ENCODE data around the gene PDCD5.

DNA sequence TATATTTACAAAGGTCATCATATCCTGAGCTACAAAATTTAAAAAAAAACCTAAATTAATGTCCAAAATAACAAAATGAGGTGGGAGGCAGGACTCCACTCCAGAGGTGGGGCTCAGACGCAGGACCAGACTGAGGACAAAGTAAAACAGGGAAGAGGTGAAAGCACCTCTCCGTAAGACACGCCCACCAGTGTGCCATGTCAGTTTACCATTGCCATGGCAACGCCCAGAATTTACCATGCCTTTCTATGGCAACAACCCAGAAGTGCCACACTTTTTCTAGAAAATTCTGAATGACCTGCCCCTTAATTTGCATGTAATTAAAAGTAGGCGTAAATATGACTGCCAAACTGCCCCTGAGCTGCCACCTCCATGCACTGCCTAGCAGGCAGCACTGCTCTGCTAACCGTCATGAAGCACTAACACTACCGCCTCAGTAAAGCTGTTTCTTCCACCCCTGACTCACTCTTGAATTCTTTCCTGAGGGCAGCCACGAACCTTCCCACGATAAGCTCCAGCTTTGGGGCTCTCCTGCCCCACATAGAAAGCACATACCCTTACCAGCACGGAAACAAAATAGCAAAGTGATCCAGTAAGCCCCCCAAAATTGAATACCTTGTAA lies 22.3 kb upstream of the PDCD5 start:
- no peak for TF ChIP-seq MAFK (IDR thresholded peaks at IDR 0.05; ENCODE audit: partially characterized antibody)
- TF ChIP-seq, protein P1, sequence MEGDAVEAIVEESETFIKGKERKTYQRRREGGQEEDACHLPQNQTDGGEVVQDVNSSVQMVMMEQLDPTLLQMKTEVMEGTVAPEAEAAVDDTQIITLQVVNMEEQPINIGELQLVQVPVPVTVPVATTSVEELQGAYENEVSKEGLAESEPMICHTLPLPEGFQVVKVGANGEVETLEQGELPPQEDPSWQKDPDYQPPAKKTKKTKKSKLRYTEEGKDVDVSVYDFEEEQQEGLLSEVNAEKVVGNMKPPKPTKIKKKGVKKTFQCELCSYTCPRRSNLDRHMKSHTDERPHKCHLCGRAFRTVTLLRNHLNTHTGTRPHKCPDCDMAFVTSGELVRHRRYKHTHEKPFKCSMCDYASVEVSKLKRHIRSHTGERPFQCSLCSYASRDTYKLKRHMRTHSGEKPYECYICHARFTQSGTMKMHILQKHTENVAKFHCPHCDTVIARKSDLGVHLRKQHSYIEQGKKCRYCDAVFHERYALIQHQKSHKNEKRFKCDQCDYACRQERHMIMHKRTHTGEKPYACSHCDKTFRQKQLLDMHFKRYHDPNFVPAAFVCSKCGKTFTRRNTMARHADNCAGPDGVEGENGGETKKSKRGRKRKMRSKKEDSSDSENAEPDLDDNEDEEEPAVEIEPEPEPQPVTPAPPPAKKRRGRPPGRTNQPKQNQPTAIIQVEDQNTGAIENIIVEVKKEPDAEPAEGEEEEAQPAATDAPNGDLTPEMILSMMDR (IDR thresholded peaks at IDR 0.05), result no peak
- TF ChIP-seq, protein P2, sequence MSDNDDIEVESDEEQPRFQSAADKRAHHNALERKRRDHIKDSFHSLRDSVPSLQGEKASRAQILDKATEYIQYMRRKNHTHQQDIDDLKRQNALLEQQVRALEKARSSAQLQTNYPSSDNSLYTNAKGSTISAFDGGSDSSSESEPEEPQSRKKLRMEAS (IDR thresholded peaks at IDR 0.05), result no peak
- TF ChIP-seq KDM1A (IDR thresholded peaks at IDR 0.05; ENCODE audit: low read depth), result no peak
- no peak for TF ChIP-seq SMC3 (IDR thresholded peaks at IDR 0.05)
- TF ChIP-seq POLR2A (IDR thresholded peaks at IDR 0.05; ENCODE audit: low read length), result no peak
- no peak for TF ChIP-seq FOSB (CRISPR knock-in tag; IDR thresholded peaks at IDR 0.05)
- TF ChIP-seq, protein P3, sequence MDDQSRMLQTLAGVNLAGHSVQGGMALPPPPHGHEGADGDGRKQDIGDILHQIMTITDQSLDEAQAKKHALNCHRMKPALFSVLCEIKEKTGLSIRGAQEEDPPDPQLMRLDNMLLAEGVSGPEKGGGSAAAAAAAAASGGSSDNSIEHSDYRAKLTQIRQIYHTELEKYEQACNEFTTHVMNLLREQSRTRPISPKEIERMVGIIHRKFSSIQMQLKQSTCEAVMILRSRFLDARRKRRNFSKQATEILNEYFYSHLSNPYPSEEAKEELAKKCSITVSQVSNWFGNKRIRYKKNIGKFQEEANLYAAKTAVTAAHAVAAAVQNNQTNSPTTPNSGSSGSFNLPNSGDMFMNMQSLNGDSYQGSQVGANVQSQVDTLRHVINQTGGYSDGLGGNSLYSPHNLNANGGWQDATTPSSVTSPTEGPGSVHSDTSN (IDR thresholded peaks at IDR 0.05), result no peak
- no peak for TF ChIP-seq NR3C1 (IDR thresholded peaks at IDR 0.05)
- no peak for TF ChIP-seq MAZ (IDR thresholded peaks at IDR 0.05; ENCODE audit: borderline replicate concordance, low read depth, low read length)
- no peak for TF ChIP-seq JUNB (IDR thresholded peaks at IDR 0.05)
- no peak for TF ChIP-seq HOXB13 (CRISPR knock-in tag; IDR thresholded peaks at IDR 0.05; ENCODE audit: low read depth)
